ENCODE data around the gene GHRHR.

Gene GHRHR

DNA sequence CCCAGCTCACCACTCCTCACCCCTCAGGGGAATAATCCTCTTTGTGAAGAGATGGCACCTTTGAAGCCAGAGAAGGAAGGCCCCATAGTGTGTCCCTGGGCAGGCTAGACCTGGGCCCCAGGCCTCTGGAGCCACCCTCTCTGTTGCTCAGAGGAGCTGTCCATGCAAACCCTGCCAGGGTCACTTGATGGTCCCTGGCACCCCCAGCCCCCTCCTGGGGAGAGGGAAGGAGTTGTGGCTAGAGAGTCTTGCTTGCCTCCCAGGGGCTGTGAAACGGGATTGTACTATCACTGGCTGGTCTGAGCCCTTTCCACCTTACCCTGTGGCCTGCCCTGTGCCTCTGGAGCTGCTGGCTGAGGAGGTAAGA lies 5.8 kb downstream of the GHRHR start:
- no peak for DNase-seq

- DNase-seq, result no peak
Measured at GRCh38 chr7:30970074-30970473, 6.3 kb downstream of the GHRHR start.

DNA sequence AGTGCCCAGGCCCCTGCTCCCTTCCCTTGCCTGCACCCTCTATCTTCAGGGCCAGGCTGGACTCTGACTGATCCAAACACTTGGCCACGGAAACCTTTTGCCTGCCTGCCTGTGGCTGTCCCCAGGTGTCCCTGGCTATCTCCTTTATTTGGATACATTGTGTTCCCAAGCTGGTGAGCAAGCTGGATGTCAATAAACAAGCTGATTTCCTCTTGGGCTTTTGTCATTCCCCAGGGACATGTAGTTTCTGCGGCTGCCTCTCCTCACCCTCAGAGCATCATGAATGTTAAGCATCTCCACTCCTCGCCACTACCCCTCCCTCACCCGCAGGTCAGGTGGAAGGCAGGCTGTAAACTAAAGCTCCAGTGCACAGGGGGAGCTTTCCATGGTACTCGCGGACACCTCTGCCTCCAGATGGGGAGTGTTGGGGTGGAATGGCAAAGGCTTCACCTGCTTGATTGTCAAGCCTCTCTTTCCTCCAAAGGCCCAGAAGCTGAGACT lies 6.9 kb downstream of the GHRHR start:
- DNase-seq, result no peak

DNA sequence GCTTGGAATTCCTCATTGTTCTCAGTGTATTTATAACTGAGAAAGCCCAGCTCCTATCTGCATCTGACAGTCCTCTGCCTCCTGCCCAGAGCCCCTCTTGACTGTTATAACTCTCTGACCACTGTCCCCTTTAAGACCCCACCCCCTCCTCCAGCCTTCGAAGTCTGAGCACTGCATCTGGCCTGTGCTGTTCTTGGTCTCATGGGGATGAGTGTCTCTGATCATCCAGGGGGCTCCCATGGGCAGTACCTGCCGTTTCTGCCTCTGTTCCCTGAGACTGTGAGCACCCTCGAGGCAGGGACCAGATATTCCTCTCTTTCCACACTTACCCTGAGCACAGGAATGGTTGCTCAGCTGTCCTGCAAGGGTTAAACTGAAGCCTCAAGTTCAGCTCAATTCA lies 7.7 kb downstream of the GHRHR start:
- no peak for DNase-seq

GRCh38 chr7:30971840-30972563 lies 8.2 kb downstream of the GHRHR start:
- DNase-seq, result no peak

- DNase-seq, result no peak
Measured at GRCh38 chr7:30973292-30973691, 9.5 kb downstream of the GHRHR start.

GRCh38 chr7:30973791-30974604 lies 10.2 kb downstream of the GHRHR start:
- DNase-seq, result no peak

DNA sequence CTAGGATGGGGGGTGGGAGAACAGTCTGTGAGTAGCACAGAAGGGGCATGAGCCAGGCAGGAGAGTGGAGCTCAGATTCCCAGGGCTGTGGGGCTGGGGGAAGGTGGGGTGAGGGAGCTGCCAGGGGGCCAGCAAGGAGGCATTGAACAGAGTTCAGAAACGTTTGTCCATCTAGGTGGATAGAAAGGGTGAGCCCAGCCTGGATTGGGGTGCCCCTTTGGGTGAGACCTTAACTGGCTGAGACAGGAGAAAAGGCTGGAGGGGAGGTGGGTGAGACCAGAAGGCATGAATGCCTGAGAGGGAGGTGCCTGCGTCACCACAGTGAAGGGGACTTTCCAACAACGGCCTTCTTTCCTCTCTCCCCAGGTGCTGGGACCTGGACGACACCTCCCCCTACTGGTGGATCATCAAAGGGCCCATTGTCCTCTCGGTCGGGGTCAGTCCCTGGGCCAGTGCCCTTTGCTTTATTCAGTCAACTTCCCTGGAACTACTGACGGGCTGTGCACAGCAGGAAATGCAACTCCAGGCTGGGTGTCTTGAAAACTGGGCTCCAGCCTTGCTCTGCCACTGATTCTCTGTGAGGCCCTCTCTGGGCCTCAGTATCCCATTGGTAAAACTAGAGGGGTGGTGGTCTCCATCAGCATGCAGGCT lies 11.0 kb downstream of the GHRHR start:
- peak; percentile 12 to 42 for DNase-seq

DNA sequence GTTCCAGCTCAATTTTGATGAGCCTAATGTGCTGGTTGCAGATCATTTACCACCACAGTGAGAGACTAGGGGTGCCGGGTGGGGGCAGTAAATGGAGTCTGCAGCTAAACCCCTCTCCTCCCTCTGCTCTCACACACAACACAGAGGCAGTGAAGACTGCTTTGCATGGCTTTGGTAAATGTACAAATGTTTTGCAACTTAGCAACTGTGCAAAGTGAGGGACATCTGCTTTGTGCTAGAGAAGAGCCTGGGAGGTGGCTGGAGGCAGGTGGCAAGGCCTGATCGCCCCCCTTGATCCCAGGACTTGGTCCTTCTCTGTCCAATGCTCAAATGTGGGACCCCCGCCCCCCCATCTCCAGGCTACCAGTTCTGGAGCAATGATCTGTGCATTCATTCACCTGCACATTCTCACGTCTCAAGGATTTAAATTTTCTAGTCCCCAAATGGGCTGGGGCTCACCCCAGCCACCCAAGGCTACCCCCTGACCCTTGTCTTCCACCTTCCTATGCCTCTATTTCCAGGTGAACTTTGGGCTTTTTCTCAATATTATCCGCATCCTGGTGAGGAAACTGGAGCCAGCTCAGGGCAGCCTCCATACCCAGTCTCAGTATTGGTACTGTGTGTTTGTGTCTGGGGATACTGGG lies 11.6 kb downstream of the GHRHR start:
- no peak for DNase-seq

DNA sequence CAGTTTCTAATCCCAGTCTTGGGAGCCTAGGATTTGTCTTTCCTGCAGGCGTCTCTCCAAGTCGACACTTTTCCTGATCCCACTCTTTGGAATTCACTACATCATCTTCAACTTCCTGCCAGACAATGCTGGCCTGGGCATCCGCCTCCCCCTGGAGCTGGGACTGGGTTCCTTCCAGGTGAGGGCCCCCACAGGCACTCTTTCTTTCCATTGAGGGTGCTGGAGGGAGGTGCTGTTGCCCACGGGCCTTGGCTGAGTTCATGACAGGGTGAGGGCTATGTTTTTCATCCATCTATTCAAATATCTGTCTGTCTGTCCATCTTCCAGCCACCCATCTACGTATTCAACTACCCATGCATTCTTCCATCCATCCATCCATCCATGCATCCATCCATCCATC lies 12.6 kb downstream of the GHRHR start:
- no peak for DNase-seq

DNA sequence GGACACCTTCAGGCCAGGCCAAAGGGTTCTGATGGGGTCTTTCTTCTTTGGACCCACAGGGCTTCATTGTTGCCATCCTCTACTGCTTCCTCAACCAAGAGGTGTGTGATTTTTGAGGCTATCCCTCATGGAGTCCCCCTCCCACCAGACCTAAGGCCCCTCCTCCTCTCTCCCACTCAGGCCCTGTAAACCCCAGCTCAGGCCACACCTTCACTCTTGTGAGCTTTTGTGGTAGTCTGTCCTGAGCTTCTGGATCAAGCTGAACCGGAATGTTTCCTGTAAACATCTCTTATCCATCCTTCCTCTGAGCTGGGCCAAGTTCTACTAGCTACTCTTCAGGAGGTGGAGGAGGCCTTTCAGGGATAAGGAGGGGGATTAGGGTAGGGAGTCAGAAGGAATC lies 13.5 kb downstream of the GHRHR start:
- no peak for DNase-seq

DNA sequence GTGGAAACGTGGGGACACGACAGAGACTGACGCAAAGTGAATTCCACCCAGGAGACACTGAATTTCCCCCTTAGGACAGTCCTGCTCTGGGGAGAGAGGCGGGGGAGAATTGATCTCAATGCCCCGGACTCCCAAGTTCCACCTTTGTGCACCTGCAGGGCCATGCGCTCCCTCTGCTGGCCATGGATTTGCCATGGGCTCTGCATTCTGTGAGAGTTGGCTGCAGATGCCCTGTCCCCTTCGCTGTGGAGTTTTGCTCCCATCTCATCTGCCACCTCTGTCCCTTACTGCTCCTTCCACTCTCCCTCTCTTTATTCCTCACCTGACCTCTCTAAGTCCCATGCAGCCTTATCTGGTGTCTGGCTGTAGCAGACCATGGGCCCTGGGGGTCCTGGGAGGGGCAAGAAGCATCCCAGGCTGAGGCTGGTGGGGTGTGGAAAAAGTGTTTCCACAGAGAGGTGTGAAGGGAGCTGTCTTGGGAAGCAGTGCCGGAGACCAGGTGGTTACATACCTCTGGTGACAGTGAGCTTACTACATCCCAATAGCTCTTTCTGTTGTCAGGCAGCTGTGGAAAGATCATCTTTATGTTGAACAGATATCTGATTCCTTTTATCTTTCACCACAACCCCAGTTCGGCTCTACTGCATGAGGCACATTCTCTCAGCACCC lies 14.3 kb downstream of the GHRHR start:
- no peak for DNase-seq

GRCh38 chr7:30979027-30979426 lies 15.3 kb downstream of the GHRHR start:
- DNase-seq, result no peak

DNA sequence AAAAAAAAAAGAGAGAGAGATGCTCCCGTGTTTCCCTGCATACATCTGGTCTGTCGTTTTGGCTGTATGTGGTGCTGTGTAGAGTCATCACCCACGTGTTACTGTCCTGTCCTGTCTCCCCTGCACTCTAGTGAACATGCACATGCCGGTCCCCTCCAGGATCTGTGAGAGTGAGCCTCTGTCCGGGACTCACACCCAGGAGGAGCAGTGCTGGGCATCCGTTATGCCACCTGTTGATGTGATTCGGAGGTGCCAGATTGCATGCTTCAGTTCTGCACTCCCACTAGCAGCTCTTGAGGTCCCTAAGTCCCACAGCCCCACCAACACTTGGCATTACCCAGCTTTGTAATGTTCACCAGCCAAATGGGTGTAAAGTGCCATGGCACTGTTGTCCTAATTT lies 16.4 kb downstream of the GHRHR start:
- DNase-seq, result no peak

- DNase-seq, result no peak
Measured at GRCh38 chr7:30980751-30981150, 17.0 kb downstream of the GHRHR start.

DNA sequence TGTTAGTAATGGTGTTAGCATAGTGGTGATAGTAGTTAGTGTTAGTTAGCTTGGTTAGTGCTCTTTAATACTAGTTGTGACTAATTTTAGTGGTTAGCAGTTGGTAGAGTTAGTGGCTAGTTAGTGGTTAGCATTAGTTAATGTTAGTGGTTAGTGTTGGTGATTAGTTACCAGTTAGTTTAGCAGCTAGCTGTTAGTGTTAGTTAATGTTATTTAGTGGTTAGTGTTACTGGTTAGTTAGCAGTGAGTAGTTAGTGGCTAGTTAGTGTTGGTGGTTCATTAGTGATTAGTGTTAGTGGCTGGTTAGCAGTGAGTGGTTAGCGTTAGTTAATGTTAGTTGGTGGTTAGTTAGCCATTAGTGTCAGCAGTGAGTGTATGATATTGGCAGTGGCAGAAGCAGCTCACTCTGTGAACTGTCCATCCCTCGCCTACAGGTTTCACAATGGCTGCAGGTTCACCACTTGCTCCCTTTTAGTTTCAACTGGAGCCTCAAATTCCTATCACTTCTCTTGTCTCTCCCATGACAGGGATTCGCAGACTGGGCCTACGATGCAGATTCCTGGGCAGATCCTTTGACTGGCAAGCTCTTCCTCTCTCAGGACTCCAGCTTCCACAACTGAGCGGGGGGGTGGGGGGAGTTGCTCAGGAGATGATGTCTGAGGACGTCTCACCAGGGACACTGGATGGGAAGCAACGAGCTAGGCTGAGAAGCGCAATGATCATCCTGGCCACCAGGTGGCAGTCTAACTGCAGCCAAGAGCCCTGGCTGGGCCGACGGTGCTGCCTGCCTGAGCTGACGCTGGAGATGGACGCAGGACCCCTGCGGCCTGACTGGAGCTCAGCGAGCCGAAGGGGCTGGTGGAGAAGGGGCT lies 19.5 kb downstream of the GHRHR start:
- DNase-seq, result peak; percentile 80 to 82

GRCh38 chr7:30983914-30984247 lies 20.1 kb downstream of the GHRHR start:
- DNase-seq, result no peak

DNA sequence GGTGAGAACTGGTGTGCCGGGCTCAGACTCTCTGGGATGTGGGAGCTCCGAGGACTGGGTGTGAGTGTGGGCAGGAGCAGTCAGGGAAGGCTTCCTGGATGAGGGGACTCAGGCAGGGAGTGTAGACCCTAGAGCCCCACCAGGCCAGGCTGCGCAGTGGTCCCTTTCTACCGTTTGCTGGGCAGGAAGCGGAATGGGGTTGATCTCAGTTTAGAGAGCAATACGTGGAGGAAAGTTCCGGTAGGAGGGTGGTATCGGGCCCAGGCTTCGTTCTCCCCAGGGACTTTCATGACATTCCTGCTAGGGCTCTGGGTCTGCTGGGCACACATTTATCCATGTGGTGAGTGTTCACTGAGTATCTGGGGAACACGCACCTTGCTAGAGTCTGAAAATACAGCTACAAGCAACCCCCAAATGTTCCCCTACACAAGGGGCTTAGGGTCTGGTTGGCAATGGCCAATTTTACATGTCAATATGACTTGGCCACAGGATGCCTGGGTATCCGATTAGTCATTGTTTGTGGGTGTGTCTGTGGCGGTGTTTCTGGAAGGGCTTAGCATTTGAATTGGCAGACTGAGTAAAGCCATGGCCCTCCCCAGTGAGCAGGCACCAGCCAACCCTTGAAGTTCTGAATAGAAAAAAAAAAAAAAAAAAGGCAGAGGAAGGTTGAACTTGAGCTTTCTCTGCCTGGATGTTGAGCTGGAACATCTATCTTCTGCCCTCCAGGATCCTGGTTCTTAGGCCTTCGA lies 20.8 kb downstream of the GHRHR start:
- no peak for DNase-seq

GRCh38 chr7:30985756-30986155 lies 22.0 kb downstream of the GHRHR start:
- no peak for DNase-seq

- no peak for DNase-seq
Measured at GRCh38 chr7:30986331-30986730, 22.6 kb downstream of the GHRHR start.

- no peak for DNase-seq
Measured at GRCh38 chr7:30986738-30987137, 23.0 kb downstream of the GHRHR start.
